C4-2B (cell line): ENCODE data around the gene DCBLD2.

ENCODE experiments used
- H3K27ac ChIP-seq: fragments of 450-650 bp; 2 replicates; pipeline ENCODE4 v1.5.1; 2017
- CTCF ChIP-seq: fragments of 450-650 bp; conservative IDR thresholded peaks from 2 replicates; pipeline ENCODE4 v1.5.1; 2017; ENCODE audit warnings: mild to moderate bottlenecking
- ZFX ChIP-seq: fragments of 450-650 bp; IDR thresholded peaks from 2 replicates; pipeline ENCODE4 v1.6.1; 2017

DCBLD2 gene

GRCh38 chr3:98779541-98780335, 121.8 kb downstream of the DCBLD2 start:
- no peak overlapping the region for H3K27ac ChIP-seq
- TF ChIP-seq CTCF (no peak), ZFX (no peak)

- no peak overlapping the region for H3K27ac ChIP-seq
- TF ChIP-seq CTCF (no peak), ZFX (no peak)
Observed at GRCh38 chr3:98778852-98779413, 122.6 kb downstream of the DCBLD2 start.

GRCh38 chr3:98778383-98778782, 123.1 kb downstream of the DCBLD2 start:
- TF ChIP-seq CTCF: no peak
- TF ChIP-seq ZFX: no peak
- H3K27ac ChIP-seq: no peak overlapping the region

GRCh38 chr3:98777801-98778220, 123.7 kb downstream of the DCBLD2 start:
- TF ChIP-seq ZFX: no peak
- no peak for TF ChIP-seq CTCF
- no peak overlapping the region for H3K27ac ChIP-seq

- H3K27ac ChIP-seq: no peak overlapping the region
- TF ChIP-seq CTCF (no peak), ZFX (no peak)
Observed at GRCh38 chr3:98777286-98777685, 124.2 kb downstream of the DCBLD2 start.

GRCh38 chr3:98776140-98776493, 125.4 kb downstream of the DCBLD2 start:
- TF ChIP-seq ZFX (no peak), CTCF (no peak)
- H3K27ac ChIP-seq: no peak overlapping the region

GRCh38 chr3:98775459-98776139, 125.9 kb downstream of the DCBLD2 start:
- TF ChIP-seq ZFX: no peak
- no peak for TF ChIP-seq CTCF
- H3K27ac ChIP-seq: no peak overlapping the region
